Adrenal gland (tissue), 5 donors: Measurements from ENCODE around the gene ATRIP.

Experiments
- POLR2A ChIP-seq, 2 donors: fragments of 450-650 bp; IDR thresholded peaks; one replicate each; pipeline ENCODE4 v1.6.1; 2017; ENCODE audit warnings: antibody characterized with exemption in 2 of 2, mild to moderate bottlenecking in 2 of 2, moderate library complexity in 1 of 2
- TF ChIP-seq, protein P1 (sequence below), 6 experiments: fragments of 450-650 bp in 4 of 6; fragments of 200-600 bp in 2 of 6; sonication (generic) in 1 of 6; IDR thresholded peaks; 1 replicate in 5 of 6; 2 replicates in 1 of 6; pipeline versions ENCODE4 v1.5.1 to v1.8.0; 2016 to 2021; ENCODE audit warnings: antibody characterized with exemption in 6 of 6, mild to moderate bottlenecking in 2 of 6, moderate library complexity in 1 of 6
- donor health status: DM: no; HTN: no; CAD: no.

DNA sequence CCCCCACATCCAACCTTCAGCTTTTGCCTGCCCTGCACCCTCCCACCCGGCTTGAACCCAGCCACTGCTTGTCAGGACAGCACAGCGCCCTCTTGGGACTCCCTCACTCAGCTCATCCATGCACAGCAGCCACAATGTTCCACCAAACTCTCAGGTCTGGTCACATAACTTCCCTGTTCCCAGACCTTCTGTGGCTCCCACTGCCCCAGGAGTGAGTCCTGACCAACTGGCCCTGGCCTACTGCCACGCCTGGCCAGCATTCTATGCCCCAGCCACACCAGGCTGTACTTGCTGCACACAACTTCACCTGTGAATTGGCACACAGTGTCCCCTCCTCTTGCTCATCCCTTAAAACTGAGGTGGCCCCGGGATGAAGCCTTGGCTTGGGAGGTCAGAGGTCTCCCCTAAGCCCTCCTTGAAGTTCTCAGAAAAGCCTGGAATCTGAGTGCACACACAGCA lies 37.7 kb upstream of the ATRIP start:
- no peak for TF ChIP-seq POLR2A (IDR thresholded peaks at IDR 0.05)
- TF ChIP-seq, protein P1, sequence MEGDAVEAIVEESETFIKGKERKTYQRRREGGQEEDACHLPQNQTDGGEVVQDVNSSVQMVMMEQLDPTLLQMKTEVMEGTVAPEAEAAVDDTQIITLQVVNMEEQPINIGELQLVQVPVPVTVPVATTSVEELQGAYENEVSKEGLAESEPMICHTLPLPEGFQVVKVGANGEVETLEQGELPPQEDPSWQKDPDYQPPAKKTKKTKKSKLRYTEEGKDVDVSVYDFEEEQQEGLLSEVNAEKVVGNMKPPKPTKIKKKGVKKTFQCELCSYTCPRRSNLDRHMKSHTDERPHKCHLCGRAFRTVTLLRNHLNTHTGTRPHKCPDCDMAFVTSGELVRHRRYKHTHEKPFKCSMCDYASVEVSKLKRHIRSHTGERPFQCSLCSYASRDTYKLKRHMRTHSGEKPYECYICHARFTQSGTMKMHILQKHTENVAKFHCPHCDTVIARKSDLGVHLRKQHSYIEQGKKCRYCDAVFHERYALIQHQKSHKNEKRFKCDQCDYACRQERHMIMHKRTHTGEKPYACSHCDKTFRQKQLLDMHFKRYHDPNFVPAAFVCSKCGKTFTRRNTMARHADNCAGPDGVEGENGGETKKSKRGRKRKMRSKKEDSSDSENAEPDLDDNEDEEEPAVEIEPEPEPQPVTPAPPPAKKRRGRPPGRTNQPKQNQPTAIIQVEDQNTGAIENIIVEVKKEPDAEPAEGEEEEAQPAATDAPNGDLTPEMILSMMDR (IDR thresholded peaks at IDR 0.05) = no peak
